GM23248 (cell line): Measurements from ENCODE around the gene APLF. TPM values are rescaled to one million over a fixed set of nuclear protein-coding genes. Genes with fewer than 3 reads are reported as not detected.
A peak's percentile ranks its signal among the peaks of the same experiment; 100 is the strongest.

ENCODE experiments used
- DNase-seq: peaks from one replicate; pipeline ENCODE4 v3.0.0-alpha.2; 2015
- H2AFZ ChIP-seq: fragments of 200-600 bp; sonication (generic); 2 replicates; pipeline ENCODE4 v1.6.1; 2016; ENCODE audit warnings: antibody characterized with exemption
- H3F3A ChIP-seq: fragments of 200-600 bp; sonication (generic); 2 replicates; pipeline ENCODE4 v1.6.1; 2016; ENCODE audit warnings: mild to moderate bottlenecking, antibody characterized with exemption, mixed run types; ENCODE audit not compliant: insufficient read depth
- H3K27ac ChIP-seq: fragments of 200-600 bp; sonication (generic); 2 replicates; pipeline ENCODE4 v1.5.1; 2016; ENCODE audit warnings: mild to moderate bottlenecking
- H3K27me3 ChIP-seq: fragments of 200-600 bp; sonication (generic); replicated peaks from 2 replicates; pipeline ENCODE4 v1.6.1; 2016; ENCODE audit warnings: mild to moderate bottlenecking; ENCODE audit not compliant: insufficient read depth
- H3K36me3 ChIP-seq: fragments of 200-600 bp; sonication (generic); 2 replicates; pipeline ENCODE4 v1.6.1; 2016; ENCODE audit warnings: low read depth, mild to moderate bottlenecking
- H3K4me1 ChIP-seq: fragments of 200-600 bp; sonication (generic); 2 replicates; pipeline ENCODE4 v1.6.1; 2016; ENCODE audit warnings: mild to moderate bottlenecking; ENCODE audit not compliant: insufficient read depth
- H3K4me2 ChIP-seq: fragments of 200-600 bp; sonication (generic); one replicate; pipeline ENCODE4 v1.6.1; 2016; ENCODE audit warnings: mild to moderate bottlenecking; ENCODE audit not compliant: unreplicated experiment
- H3K4me3 ChIP-seq: fragments of 200-600 bp; sonication (generic); 2 replicates; pipeline ENCODE4 v1.5.1; 2016; ENCODE audit warnings: mild to moderate bottlenecking
- H3K79me2 ChIP-seq: fragments of 200-600 bp; sonication (generic); 2 replicates; pipeline ENCODE4 v1.6.1; 2016; ENCODE audit warnings: mild to moderate bottlenecking; ENCODE audit not compliant: insufficient read depth
- H3K9ac ChIP-seq: fragments of 200-600 bp; sonication (generic); 2 replicates; pipeline ENCODE4 v1.6.1; 2016; ENCODE audit warnings: mild to moderate bottlenecking
- H3K9me2 ChIP-seq: fragments of 200-600 bp; sonication (generic); 2 replicates; pipeline ENCODE4 v1.6.1; 2016; ENCODE audit warnings: mixed run types, mild to moderate bottlenecking, moderate library complexity; ENCODE audit not compliant: insufficient read depth
- H3K9me3 ChIP-seq: fragments of 200-600 bp; sonication (generic); one replicate; pipeline ENCODE4 v1.6.1; 2017; ENCODE audit warnings: low read depth
- H4K20me1 ChIP-seq: fragments of 200-600 bp; sonication (generic); 2 replicates; pipeline ENCODE4 v1.6.0; 2016; ENCODE audit not compliant: insufficient read depth
- EZH2 ChIP-seq: fragments of 200-600 bp; sonication (generic); IDR thresholded peaks from 2 replicates; pipeline ENCODE4 v1.6.1; 2018; ENCODE audit warnings: antibody characterized with exemption, mild to moderate bottlenecking; ENCODE audit not compliant: insufficient read depth, poor library complexity, severe bottlenecking
- EZH2phosphoT487 ChIP-seq: fragments of 200-600 bp; sonication (generic); IDR thresholded peaks from 2 replicates; pipeline ENCODE4 v1.6.1; 2018; ENCODE audit warnings: antibody characterized with exemption, moderate library complexity, mild to moderate bottlenecking, low read depth; ENCODE audit not compliant: insufficient read depth
- WGBS, 2 experiments: methylation state at CpG; one replicate each; pipeline ENCODE4 v1.1.6; 2015 to 2017; ENCODE audit warnings: low lambda C conversion rate in 2 of 2, low coverage in 1 of 2; ENCODE audit errors: missing lambda C conversion rate in 2 of 2; 5-methylcytosine and 5-hydroxymethylcytosine counted together
- in situ Hi-C: fragments of 300-500 bp; cut with MboI; formaldehyde crosslinking; loops from 2 replicates; pipeline ENCODE4 v1.15.0; 2020
- polyA plus RNA-seq: library from polyadenylated mRNA; unstranded; fragments of >200 nt; fragmentation: Nextera tagmentation; extraction: Ambion mirVana; gene quantifications from 2 replicates; pipeline ENCODE4 v1.2.1, GENCODE V29; 2016
- total RNA-seq: library from RNA; depleted of rRNA; stranded (reverse); fragments of >200 nt; shearing (Covaris generic); gene quantifications from 2 replicates; pipeline ENCODE4 v1.2.3, GENCODE V29; 2014; rRNA removed

APLF gene
- total and polyA plus RNA-seq, 2 experiments from 2014 or later = 3.6 to 4.0 TPM

- Histone ChIP-seq H3K9ac (no peak overlapping the region), H3K36me3 (no peaks in the 10 kb centered on the region), H3K79me2 (no peaks in the 10 kb centered on the region), H3K9me2 (no peaks in the 10 kb centered on the region), H3K27me3 (no peaks in the 10 kb centered on the region), H3K27ac (no peak overlapping the region), H2AFZ (no peak overlapping the region), H3K4me3 (no peak overlapping the region), H3K4me2 (no peak overlapping the region), H4K20me1 (no peaks in the 10 kb centered on the region), H3K9me3 (no peaks in the 10 kb centered on the region), H3F3A (no peaks in the 10 kb centered on the region), H3K4me1 (no peaks in the 10 kb centered on the region)
- TF ChIP-seq EZH2phosphoT487 = no peak
- TF ChIP-seq EZH2 = no peak
- DNase-seq = no peak
- in situ Hi-C loops = no loop called here
- WGBS, 2 experiments = 33 to 42% methylated on average over 5 of the region's 5 CpGs
Observed at GRCh38 chr2:68612765-68613519, 145.6 kb downstream of the APLF start.

GRCh38 chr2:68620772-68621171 is 153.4 kb downstream of the APLF start:
- Histone ChIP-seq H3K9ac (no peak overlapping the region), H3K4me1 (no peaks in the 10 kb centered on the region), H3K27ac (no peak overlapping the region), H2AFZ (no peak overlapping the region), H3K4me3 (no peak overlapping the region), H3K27me3 (no peaks in the 10 kb centered on the region), H4K20me1 (no peaks in the 10 kb centered on the region), H3K36me3 (no peaks in the 10 kb centered on the region), H3F3A (no peaks in the 10 kb centered on the region), H3K4me2 (no peak overlapping the region), H3K9me3 (no peaks in the 10 kb centered on the region), H3K9me2 (no peaks in the 10 kb centered on the region), H3K79me2 (no peaks in the 10 kb centered on the region)
- no peak for TF ChIP-seq EZH2
- TF ChIP-seq EZH2phosphoT487 = no peak
- peak; percentile 7 for DNase-seq
- in situ Hi-C loops = no loop called here

- 52 to 61% methylated on average over 6 of the region's 6 CpGs for WGBS, 2 experiments
Observed at GRCh38 chr2:68623820-68624219, 156.4 kb downstream of the APLF start.

GRCh38 chr2:68627615-68628014 is 160.2 kb downstream of the APLF start:
- WGBS, 2 experiments = 50 to 60% methylated on average over 3 of the region's 3 CpGs
- no peaks in the 10 kb centered on the region for H4K20me1 ChIP-seq
- no peaks in the 10 kb centered on the region for H3K79me2 ChIP-seq
- no peak overlapping the region for H3K4me3 ChIP-seq
- no peak overlapping the region for H3K4me2 ChIP-seq
- TF ChIP-seq EZH2phosphoT487 = no peak
- no peak for TF ChIP-seq EZH2
- H3K9me2 ChIP-seq = no peaks in the 10 kb centered on the region
- DNase-seq = no peak
- in situ Hi-C loops = no loop called here
- H3F3A ChIP-seq = no peaks in the 10 kb centered on the region
- no peaks in the 10 kb centered on the region for H3K4me1 ChIP-seq
- no peaks in the 10 kb centered on the region for H3K9me3 ChIP-seq
- no peak overlapping the region for H2AFZ ChIP-seq
- H3K9ac ChIP-seq = no peak overlapping the region
- H3K27ac ChIP-seq = no peak overlapping the region
- H3K36me3 ChIP-seq = no peaks in the 10 kb centered on the region
- no peaks in the 10 kb centered on the region; the same call in none of the 2 replicates for H3K27me3 ChIP-seq

More at GRCh38 chr2:68623820-68624219, 156.4 kb downstream of the APLF start:
- H3K4me3 ChIP-seq = no peak overlapping the region
- no peak for TF ChIP-seq EZH2
- no peak for TF ChIP-seq EZH2phosphoT487
- no peaks in the 10 kb centered on the region for H3K79me2 ChIP-seq
- no peaks in the 10 kb centered on the region for H3K9me2 ChIP-seq
- in situ Hi-C loops = no loop called here
- no peak overlapping the region for H2AFZ ChIP-seq
- H3K4me1 ChIP-seq = no peaks in the 10 kb centered on the region
- no peaks in the 10 kb centered on the region for H3F3A ChIP-seq
- no peaks in the 10 kb centered on the region for H3K36me3 ChIP-seq
- no peak overlapping the region for H3K27ac ChIP-seq
- no peaks in the 10 kb centered on the region for H4K20me1 ChIP-seq
- H3K9me3 ChIP-seq = no peaks in the 10 kb centered on the region
- H3K27me3 ChIP-seq = no peaks in the 10 kb centered on the region; the same call in 1 of the 2 replicates
- no peak overlapping the region for H3K4me2 ChIP-seq
- DNase-seq = no peak
- H3K9ac ChIP-seq = no peak overlapping the region

Other genes starting within 250 kb of the APLF start
- gene PPP3R1, start 215.1 kb upstream of the APLF start, total RNA-seq = 17.7 and 19.0 TPM in 2 replicates
- 3.8 and 4.0 TPM in 2 replicates for gene PPP3R1, start 215.1 kb upstream of the APLF start, polyA plus RNA-seq
- 21.8 and 37.7 TPM in 2 replicates for gene CNRIP1, start 147.6 kb upstream of the APLF start, total RNA-seq
- 38.7 and 41.5 TPM in 2 replicates for gene CNRIP1, start 147.6 kb upstream of the APLF start, polyA plus RNA-seq
- gene PLEK, start 102.3 kb upstream of the APLF start, total RNA-seq = not detected in 2 replicates
- 0.15 and 0.39 TPM in 2 replicates for gene PLEK, start 102.3 kb upstream of the APLF start, polyA plus RNA-seq
- 0.38 and 0.65 TPM in 2 replicates for gene FBXO48, start 291 bp upstream of the APLF start, total RNA-seq
- 0.67 and 1.0 TPM in 2 replicates for gene FBXO48, start 291 bp upstream of the APLF start, polyA plus RNA-seq
- gene PROKR1, start 176.0 kb downstream of the APLF start, total RNA-seq = 0.11 TPM in 1 of 2 replicates, not detected in the other
- gene PROKR1, start 176.0 kb downstream of the APLF start, polyA plus RNA-seq = not detected in 2 replicates